Ramos (cell line): Measurements from ENCODE around the gene CDH15.

Experiments
- in situ Hi-C: fragments of 300-500 bp; cut with MboI; formaldehyde crosslinking; loops from one replicate; pipeline ENCODE4 v1.14.3; 2022; ENCODE audit warnings: low sequenced_read_pairs; ENCODE audit not compliant: unreplicated experiment

The CDH15 gene

GRCh38 chr16:89155184-89155679 lies 16.3 kb upstream of the CDH15 start:
- in situ Hi-C loops = no loop called here

DNA sequence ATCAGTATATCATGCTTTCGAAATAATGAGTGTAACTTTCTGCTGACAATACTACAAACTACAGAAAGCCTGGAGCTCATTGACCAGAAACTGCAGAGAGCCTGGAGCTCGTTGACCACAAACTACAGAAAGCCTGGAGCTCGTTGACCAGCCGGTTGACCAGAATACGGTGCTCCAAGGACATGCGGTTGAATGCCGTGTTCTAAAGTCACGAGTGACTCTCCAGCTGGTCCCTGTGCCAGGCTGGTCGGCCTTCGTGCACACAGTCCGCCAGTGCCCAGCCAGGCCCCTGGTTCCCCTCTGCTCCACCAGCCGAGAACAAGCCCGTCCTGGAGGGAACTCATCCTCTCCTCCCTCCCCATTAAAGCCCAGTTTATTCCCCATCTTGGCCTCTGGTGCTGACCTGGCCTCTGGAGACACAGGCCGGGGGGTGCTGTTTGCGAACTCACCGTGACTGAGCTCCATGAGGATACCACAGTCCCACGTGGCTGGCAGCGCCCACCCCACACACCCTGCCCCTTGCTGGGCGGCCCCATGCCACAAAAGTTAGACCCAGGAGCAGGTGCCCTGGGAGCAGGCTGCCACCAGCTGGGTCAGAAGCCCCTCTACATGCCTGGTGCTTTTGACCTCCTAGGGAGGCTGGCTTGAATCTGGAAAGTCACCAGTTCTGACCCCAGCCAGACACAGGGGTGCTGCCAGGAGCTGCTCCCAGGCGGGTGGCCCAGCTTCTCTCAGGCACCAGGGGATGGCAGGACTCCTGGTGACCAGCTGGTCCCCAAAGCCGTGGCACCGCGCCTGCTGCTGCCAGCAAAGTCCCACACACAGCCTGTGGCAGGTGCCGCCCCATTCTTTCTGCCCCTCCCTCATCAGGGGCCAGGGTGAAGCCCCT lies 15.5 kb upstream of the CDH15 start:
- in situ Hi-C loops = no loop called here

DNA sequence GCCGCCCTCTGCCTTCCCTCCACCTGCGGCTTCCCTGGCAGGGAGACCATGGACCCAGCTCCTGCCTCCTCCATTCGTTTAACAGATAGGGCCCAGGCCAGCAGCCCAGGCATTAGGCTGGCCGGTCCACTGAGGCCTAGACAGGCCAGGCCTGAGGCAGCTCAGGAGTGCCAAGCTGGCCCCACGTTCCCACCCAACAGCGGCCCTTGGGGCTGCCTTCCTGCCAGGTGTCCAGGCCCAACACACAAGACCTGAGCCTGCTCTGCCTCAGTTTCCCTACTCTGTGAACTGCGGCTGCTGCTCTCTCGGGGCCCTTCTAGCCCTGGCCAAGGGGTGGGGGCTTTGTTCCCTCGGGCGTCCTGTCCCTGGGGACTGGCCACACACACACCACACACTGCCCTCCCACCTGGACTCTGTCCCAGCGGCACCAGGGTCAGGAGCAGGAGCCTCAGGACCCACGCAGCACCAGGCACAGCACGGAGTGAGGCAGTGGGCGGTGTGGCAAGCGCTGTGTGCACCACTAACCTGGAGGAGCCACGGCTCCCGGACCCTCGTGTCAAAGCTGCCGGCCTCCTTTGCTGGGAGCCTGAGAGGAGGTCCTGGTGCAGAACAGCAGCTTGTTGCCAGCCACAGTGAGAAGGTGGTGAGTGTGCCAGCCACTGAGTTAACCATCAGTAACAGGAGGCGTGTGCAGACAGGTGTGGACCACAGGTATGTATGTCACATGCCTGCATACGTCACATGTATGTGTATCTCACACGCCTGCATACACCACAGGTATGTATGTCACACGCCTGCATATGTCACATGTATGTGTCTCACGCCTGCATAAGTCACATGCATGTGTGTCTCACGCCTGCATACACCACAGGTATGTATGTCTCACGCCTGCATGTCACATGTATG lies 14.6 kb upstream of the CDH15 start:
- in situ Hi-C loops = no loop called here

DNA sequence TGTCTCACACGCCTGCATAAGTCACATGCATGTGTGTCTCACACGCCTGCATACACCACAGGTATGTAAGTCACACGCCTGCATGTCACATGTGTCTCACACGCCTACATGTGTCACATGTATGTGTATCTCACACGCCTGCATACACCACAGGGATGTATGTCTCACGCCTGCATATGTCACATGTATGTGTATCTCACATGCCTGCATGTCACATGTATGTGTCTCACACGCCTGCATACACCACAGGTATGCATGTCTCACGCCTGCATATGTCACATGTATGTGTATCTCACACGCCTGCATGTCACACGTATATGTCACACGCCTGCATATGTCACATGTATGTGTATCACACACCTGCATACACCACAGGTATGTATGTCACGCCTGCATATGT lies 13.8 kb upstream of the CDH15 start:
- in situ Hi-C loops = no loop called here

DNA sequence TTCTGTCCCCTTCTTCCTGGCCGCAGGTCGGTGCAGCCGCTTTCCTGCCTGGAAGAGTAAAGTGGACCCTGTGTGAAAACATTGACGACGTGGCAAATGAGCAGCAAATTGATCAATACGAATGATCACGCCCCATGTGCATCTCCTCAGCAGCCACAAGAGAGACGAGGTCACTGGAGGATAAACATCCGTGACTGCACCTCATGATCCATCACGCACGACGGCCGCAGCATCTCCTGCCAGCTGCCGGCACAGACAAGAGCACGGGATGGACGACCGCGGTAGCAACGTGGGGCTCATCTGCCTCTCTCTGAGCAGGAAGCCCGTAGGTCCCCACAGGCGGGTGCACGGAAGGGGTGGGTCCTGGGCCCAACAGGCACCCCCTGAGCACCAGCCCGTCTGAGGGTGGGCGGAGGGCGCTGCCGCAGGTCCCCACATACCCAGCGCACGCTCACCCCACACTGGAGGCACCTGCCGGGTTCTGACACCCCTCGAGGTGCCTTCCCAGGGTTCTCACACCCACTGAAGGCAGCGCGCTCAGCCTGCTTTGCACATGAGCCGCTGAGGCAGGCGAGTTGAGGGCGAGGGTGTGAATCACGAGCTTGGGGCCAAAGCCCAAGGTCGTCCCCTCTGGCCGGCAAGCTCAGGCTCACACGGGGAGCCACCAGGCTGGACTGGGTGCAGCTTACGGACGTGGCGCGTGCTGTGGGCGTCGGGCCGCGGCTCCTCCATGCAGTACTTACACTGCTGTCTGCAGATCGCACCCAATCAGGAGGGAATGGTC lies 12.3 kb upstream of the CDH15 start:
- in situ Hi-C loops = no loop called here

- in situ Hi-C loops = loop anchor here (10.0 kb wide), 1 partner anchor 415 kb away; no protein-coding TSS in a partner anchor
Observed at GRCh38 chr16:89159850-89160354, 11.6 kb upstream of the CDH15 start.

DNA sequence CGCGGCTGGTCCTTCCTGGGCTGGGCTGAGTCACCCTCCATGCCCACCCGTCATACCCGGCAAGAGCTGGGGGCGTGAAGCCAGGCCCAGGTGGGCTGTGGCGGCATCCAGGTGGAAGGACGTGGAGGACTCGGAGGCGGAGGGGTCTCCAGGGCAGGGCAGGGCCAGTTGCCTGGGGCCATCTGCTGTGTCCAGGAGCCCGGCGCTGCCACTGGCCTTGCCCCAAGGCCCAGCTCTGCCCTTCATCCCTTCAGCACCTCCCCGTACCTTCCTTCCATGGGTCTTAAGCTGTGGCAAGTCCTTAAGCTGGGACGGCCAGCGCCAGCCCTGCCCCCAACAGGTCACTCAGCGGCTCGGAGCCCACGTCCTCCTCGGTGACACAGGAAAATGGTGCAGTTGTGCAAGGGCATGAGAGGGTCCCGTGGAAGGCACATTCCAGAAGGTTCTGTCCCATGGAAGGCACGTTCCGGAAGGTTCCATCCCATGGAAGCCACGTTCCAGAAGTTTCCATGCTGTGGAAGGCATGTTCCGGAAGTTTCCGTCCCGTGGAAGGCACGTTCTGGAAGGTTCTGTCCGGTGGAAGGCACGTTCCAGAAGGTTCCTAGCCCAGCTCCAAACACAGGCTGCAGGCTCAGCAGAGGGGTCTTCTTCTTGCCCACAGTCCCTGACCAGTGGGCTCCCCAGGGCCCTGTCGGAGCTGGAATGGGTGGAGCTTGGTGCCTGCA lies 10.4 kb upstream of the CDH15 start:
- in situ Hi-C loops = loop anchor here (10.0 kb wide), 1 partner anchor 416 kb away; no protein-coding TSS in a partner anchor

DNA sequence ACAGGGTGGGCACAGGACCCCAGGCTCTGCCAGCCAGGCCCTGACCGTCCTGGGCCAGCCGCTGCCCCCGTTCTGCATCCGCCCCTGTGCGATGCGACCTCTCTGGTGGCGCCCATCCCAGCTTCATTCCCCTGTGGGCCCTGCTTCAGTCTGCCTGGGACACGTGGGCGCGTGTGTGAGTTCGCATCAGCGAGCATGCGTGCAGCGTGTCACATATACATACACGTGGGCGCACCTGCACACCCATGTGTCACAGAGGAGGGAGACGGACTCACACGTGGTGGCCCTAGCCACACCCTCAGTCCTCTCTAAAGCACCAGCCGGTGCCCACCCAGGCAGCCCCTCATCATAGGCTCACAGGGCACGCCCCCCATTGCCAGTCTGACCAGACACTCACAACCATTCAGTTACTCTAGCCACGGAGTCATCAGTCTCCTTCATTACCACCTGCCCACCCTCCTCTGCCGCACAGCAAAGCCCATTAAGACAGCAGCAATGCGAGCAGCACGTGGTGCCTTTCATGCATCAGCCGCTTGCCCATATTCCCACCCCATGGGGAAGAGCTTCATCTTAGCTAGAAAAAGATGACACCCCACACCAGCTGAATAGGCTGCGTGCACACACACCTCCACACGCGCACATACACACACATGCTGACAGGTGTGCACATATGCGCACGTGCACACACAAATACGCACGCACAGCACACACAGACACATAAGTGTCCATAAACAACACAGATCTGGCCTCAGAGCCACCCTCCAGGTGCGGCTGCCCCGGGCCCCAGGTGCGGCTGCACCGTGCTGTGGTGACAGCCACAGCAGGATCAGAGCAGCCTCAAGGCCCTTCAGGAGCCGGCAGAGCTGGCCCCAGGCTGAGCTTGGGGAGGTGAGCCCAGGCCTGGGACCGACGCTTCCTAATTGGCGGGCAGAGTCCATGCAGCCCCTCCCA lies 9.5 kb upstream of the CDH15 start:
- in situ Hi-C loops = loop anchor here (10.0 kb wide), 1 partner anchor 417 kb away; no protein-coding TSS in a partner anchor

GRCh38 chr16:89163297-89163696 lies 8.3 kb upstream of the CDH15 start:
- in situ Hi-C loops = loop anchor here (10.0 kb wide), 1 partner anchor 418 kb away; no protein-coding TSS in a partner anchor

DNA sequence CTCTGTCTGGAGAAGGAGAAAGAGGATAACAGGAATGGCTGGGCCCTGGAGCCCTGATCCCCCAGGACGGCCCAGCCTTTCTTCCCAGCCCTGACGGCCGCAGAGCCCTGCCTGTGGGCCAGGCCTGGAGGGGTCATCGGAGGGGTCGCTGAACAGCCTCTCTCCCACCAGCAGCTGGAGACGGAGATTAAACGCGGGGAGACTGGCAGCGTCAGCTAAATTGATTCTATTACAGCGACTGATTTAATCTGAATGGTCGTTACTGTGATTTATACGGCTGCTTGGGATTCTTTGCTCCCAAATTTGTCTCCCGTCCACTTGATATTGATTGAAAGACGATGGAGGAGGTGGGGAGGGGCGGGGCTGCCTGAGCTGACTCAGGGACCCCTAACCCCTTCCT lies 7.1 kb upstream of the CDH15 start:
- in situ Hi-C loops = loop anchor here (10.0 kb wide), 1 partner anchor 420 kb away; no protein-coding TSS in a partner anchor

DNA sequence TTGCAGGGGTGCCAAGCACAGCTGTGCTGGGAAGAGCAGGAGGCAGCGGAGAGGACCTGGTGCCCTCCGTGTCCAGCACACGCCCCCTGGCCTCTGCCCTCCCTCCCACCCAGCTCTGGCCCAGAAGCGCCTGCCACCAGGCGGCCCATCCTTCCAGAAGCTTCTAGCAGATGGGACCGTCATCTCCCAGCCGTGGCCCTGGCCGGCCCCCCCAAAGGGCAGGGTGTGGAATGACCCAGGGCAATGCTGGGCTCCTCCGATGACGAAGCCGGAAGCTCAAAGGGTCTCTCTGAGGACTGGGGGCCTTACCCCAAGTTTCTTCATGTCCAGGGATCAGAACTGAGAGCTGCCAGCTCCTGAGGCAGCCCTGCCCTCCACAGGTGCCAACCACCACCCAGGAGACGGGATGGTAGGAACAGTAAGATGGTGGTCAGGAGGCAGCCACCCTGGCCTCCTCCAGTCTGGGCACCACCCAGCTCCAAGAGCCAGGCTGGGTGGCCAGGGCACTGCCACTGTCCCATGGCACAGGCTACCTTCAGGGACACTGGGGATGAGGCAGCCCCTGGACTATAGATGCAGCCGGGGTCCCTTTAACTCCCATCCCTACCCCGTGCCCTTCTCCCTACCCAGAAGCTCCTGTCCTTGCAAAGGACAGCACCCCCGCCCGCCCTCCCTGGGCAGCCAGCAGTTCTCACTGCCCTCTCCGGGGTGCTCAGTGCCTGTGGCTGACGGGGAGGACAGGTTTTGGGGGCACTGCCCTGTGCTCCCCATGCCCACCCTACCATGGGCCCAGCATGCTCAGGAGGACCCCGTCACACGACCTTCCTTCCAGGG lies 6.5 kb upstream of the CDH15 start:
- in situ Hi-C loops = loop anchor here (5.0 to 10.0 kb wide), 2 partner anchors 348 to 420 kb away; no protein-coding TSS in a partner anchor

DNA sequence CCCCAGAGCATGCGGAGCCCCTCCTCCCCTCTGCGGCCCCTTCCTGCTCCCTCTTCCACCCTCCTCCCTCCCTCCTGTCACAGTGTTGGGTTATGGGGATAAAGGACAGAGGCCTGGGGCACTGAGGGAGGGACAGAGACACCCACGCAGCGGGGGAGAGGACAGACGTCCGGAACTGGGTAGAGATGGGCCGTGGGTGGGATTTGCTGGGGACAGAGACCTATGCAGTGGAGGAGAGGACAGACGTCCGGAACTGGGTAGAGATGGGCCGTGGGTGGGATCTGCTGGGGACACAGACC lies 5.9 kb upstream of the CDH15 start:
- in situ Hi-C loops = loop anchor here (5.0 to 10.0 kb wide), 2 partner anchors 348 to 421 kb away; no protein-coding TSS in a partner anchor

- in situ Hi-C loops = loop anchor here (5.0 to 10.0 kb wide), 2 partner anchors 350 to 422 kb away; no protein-coding TSS in a partner anchor
Observed at GRCh38 chr16:89166696-89167424, 4.7 kb upstream of the CDH15 start.

GRCh38 chr16:89167425-89167941 lies 4.1 kb upstream of the CDH15 start:
- in situ Hi-C loops = loop anchor here (5.0 to 10.0 kb wide), 2 partner anchors 350 to 423 kb away; no protein-coding TSS in a partner anchor

DNA sequence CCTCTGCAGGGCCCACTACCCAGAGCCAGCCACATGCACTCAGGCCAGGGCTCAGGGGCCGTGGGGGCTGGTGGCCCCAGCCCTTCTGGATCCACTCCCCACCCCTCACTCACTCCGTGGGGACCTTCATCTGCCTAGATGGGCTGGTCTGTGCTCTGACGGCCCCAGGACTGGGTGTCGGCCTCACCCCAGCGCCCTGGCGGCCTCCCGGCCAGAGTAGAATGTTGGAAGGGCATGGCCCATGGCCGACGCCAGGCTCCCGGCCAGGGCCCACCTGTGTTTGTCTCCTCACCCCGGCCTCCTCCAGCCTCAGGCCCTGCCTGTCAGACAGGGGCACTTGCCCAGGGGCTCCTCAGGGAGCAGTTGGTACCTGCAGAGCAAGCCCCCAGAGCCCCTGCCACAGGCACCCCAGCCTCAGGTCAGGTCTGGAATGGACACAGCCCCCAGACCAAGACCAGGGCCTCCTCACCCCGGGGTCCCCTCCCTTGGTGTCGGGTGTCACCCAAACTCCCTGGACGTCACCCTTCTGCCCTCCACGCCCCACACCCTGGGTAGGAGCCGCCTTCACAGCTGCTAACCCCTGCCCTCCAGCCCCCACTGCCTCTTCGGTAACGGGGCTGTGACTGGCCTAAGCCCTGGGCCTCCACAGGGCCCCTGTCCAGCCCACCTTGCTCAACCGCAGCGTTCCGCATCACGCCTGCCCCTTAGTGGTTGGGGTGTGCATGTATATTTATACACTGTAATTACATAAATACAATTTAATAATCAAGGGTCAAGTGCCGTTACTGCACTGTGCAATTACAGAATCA lies 3.0 kb upstream of the CDH15 start:
- in situ Hi-C loops = loop anchor here (5.0 to 10.0 kb wide), 2 partner anchors 351 to 424 kb away; no protein-coding TSS in a partner anchor
